GM19468 (cell line): ENCODE data around the gene DLL4.

Experiments used
- ATAC-seq: cut with Tn5 transposase; IDR thresholded peaks from one replicate; pipeline ENCODE4 v1.9.1; 2021; ENCODE audit warnings: mild to moderate bottlenecking, moderate library complexity, moderate number of reproducible peaks; ENCODE audit not compliant: unreplicated experiment; ENCODE audit errors: extremely low read depth

Gene DLL4

GRCh38 chr15:40928821-40929659 lies at the start of gene DLL4:
Gene DLL4, plus strand, starts transcription at chr15:40929340. Its CDS starts 329 bp downstream, at chr15:40929669.
- no peak for ATAC-seq

GRCh38 chr15:40879609-40880008 lies 49.5 kb upstream of the DLL4 start:
- ATAC-seq = no peak

- no peak for ATAC-seq
These were observed 47.8 kb upstream of the DLL4 start for GRCh38 chr15:40881351-40881750.

DNA sequence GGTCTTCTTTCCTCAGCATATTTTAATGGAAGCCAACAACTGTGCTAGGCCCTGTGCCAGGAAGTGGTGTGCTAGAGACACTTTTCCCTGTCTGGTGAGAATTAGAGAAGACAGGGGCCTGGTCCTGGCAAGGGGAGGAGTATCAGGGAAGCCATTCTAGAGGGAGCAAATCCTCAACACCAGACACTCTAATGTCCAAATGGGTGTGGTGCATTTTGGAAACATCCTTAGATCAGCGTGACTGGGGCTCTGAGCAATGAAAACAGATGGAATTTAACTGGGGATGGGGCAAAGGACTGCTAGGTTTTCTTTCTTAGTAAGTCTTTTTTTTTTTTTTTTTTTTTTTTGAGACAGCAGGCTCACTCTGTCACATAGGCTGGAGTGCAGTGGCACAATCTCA lies 42.6 kb upstream of the DLL4 start:
- ATAC-seq = no peak

DNA sequence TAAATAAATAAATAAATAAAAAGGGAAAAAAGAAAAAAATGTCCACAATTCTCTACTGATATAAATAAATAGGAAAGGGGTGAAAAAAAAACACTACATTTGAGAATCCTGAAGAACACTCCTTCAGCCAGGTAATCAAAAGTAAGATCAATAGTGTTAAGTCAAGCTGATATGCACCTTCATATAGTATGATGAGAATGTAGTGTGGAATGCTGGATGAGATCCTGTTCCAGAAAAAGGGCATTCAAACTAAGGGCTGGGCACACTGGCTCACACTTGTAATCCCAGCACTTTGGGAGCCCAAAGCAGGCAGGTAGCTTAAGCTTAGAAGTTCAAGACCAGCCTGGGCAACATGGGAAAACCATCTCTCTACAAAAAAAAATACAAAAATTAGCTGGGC lies 40.0 kb upstream of the DLL4 start:
- ATAC-seq = no peak

- ATAC-seq = no peak
These were observed 38.0 kb upstream of the DLL4 start for GRCh38 chr15:40891138-40891537.

GRCh38 chr15:40891810-40892446 lies 37.2 kb upstream of the DLL4 start:
- ATAC-seq = no peak

DNA sequence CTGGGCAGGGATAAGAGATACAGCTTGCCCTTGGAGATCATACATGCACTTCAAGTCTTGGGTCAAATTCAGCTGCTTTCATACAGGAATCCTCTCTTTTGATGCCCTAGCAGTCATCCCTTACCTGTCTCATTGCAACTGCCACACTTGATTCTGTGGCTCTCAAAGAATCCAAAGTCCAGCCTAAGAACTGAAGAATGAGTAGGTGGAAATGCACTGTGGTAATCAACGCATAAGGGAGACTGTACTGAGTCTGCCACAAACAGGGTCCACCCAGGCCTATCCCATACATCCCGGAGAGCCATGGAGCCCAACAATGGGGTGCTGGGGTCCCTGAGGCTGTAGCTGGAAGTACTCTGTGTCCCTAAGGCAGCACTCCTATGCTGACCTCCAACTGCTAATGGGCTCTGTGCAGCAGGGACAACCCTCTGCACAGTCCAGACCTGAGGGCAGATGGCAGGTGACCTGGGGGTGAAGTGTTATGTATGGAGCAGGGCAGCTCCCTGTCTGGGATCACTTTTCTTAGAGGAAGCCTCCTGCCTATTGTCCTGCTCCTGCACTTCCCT lies 36.6 kb upstream of the DLL4 start:
- ATAC-seq = no peak

DNA sequence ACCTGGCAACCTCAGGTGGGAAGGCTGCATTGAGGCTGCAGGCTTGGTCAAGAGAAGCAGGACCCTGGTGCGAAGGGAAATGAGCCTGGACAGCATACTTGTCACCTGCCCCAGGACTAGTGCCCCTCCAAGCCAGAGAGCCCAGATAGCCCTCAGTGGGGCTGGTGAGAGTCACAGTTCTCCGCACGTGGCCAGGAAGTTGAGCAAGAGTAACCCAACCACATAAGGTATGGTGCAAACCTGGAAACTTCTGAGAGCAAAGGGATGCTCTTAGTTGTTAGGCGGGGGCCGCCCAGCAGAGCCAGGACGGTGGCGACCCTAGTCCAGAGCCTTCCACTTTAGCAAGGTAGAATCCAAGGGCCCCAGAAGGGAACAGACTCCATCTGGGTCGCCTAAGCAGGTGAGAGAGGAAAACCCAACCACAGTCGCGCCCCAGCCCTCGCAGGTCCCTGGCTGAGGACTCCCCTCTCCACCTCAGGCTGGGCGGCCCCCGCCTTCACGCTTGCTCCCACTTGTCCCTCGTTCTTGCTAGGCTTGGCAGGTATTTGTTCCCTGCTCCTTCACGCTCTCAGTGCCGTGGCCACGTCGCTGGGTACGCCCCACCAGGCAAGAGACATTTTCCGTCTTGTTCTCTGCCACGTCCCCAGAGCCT lies 36.0 kb upstream of the DLL4 start:
- ATAC-seq = no peak

DNA sequence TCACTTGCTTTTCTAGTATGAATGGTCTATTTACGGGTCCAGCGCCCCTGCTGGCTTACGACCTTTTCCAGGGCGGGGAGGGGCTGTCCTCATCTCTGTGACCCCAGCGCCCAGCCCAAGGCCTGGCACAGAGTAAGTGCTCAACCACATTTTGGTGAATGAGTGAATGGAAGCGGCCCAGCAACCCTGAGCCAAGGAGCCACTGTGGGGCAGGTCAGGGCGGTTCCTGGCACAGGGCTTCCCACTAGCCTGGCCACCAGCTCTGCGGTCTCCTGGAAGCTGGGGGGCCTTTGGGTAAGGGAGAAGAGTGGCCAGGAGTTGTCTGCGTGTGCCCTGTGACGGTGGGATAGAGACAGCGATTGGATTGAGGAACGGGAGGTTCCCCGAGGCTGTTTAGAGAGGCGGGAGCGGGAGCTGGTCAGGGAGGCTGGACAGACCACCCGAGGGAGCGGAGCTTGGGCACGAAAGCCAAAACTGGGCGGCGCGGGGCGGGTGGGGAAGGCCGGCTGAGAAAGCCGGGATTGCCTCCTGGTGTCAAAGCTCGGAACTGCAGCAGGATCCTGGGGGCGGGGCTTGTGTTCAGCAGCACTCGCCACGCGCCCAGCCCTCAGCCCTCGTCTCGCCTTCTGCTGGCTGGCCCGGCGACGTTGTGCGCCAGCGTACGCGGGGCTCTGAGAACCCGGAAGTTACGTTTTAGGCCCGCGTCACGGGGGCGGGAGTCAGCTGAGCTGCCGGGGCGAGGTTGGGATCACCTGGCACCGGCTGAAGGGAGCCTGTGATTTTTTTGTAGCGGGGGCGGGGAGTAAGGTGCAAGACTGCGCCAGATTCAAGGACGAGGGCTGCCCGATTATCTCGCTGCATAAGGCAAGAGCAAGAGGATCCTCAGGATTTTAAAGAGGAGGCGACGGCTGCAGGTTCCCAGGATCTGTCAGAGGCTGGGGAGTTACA lies 35.1 kb upstream of the DLL4 start, which contains the start of gene VPS18:
Gene VPS18 (plus strand): TSS at position 718 of the 948 bp plus-strand sequence. CDS start 319 bp downstream, outside the sequence.
- peak; percentile 82 for ATAC-seq

- ATAC-seq = no peak
These were observed 34.3 kb upstream of the DLL4 start for GRCh38 chr15:40894681-40895448.

DNA sequence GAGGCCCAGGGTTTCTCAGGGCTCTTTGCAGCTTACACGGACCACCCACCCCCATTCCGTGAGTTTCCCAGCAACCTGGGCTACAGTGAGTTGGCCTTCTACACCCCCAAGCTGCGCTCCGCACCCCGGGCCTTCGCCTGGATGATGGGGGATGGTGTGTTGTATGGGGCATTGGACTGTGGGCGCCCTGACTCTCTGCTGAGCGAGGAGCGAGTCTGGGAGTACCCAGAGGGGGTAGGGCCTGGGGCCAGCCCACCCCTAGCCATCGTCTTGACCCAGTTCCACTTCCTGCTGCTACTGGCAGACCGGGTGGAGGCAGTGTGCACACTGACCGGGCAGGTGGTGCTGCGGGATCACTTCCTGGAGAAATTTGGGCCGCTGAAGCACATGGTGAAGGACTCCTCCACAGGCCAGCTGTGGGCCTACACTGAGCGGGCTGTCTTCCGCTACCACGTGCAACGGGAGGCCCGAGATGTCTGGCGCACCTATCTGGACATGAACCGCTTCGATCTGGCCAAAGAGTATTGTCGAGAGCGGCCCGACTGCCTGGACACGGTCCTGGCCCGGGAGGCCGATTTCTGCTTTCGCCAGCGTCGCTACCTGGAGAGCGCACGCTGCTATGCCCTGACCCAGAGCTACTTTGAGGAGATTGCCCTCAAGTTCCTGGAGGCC lies 29.5 kb upstream of the DLL4 start:
- no peak for ATAC-seq

- ATAC-seq = no peak
These were observed 28.7 kb upstream of the DLL4 start for GRCh38 chr15:40900256-40901052.

DNA sequence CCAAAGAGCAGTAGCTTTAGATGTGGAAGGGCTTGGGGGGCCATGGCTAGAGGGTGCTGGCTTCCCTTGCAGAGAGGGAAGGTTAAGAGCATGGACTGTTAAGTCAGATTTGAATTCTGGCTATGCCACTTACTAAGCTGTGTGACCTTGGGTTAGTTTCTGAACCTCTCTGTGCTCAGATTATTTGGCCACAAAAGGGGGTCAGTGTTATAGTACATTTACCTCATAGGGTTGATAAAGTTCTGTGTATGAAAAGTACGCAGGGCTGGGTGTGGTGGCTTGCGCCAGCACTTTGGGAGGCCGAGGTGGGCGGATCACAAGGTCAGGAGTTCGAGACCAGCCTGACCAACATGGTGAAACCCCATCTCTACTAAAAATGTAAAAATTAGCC lies 28.1 kb upstream of the DLL4 start:
- ATAC-seq = no peak

DNA sequence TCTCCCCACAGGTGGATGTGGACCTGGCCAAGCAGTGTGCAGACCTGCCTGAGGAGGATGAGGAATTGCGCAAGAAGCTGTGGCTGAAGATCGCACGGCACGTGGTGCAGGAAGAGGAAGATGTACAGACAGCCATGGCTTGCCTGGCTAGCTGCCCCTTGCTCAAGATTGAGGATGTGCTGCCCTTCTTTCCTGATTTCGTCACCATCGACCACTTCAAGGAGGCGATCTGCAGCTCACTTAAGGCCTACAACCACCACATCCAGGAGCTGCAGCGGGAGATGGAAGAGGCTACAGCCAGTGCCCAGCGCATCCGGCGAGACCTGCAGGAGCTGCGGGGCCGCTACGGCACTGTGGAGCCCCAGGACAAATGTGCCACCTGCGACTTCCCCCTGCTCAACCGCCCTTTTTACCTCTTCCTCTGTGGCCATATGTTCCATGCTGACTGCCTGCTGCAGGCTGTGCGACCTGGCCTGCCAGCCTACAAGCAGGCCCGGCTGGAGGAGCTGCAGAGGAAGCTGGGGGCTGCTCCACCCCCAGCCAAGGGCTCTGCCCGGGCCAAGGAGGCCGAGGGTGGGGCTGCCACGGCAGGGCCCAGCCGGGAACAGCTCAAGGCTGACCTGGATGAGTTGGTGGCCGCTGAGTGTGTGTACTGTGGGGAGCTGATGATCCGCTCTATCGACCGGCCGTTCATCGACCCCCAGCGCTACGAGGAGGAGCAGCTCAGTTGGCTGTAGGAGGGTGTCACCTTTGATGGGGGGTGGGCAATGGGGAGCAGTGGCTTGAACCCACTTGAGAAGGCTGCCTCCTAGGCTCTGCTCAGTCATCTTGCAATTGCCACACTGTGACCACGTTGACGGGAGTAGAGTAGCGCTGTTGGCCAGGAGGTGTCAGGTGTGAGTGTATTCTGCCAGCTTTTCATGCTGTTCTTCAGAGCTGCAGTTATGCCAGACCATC lies 26.3 kb upstream of the DLL4 start:
- ATAC-seq = no peak

DNA sequence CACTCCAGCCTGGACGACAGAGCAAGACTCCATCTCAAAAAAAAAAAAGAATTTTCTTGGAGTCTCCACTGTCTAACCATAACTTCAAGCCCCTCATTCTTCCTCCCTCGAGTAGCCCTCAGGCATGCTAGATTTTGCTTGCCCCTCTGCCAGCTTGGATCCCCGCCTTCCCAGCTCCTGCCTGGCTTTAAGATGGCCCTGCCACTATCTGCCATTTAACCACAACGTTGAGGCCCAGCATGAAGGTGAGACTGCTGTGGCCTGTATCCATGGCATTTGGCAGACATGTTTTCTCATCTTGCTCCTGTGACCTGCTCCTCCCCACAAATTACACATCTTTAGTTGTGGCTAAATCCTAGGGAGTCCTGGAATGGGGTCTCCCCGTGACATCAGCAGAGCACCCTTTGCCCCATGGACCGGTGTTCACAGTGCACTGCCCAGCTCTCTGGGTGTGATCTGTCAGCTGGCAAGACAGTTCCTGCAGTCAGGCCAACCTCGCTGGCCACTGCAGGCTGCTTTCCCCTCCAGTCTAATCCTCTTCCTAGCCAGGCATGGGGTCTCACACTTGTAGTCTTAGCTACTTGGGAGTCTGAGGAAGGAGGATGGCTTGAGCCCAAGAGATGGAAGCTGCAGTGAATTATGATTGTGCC lies 24.5 kb upstream of the DLL4 start:
- no peak for ATAC-seq
